ENCODE results near the gene ZNF66.

- TF ChIP-seq CTCF (IDR thresholded peaks at IDR 0.05) (no peak), EZH2 (IDR thresholded peaks at IDR 0.05) (no peak)
These were observed at the start of gene ZNF66 for GRCh38 chr19:20776083-20777076.
